Gastroesophageal sphincter (tissue), 4 donors: ENCODE data around the gene HSF4. TPM values are rescaled to one million over a fixed set of nuclear protein-coding genes. Genes with fewer than 3 reads are reported as not detected.

Source experiments
- ATAC-seq: fragments of 150-250 bp; one replicate; pipeline ENCODE4 v1.9.1; 2016; ENCODE audit warnings: mild to moderate bottlenecking, moderate library complexity
- H3K27ac ChIP-seq, 4 donors: fragments of 200-600 bp; sonication (generic) in 3 of 4; 1 replicate in 3 of 4; 2 replicates in 1 of 4; pipeline ENCODE4 v1.5.1; 2016 to 2019
- H3K27me3 ChIP-seq: fragments of 200-600 bp; sonication (generic); one replicate; pipeline ENCODE4 v1.5.1; 2019
- H3K36me3 ChIP-seq, 2 donors: fragments of 200-600 bp; sonication (generic); one replicate each; pipeline ENCODE4 v1.5.1; 2019; ENCODE audit warnings: control low read depth in 1 of 2
- H3K4me1 ChIP-seq, 3 donors: fragments of 200-600 bp; sonication (generic); 1 replicate in 2 of 3; 2 replicates in 1 of 3; pipeline ENCODE4 v1.5.1; 2016 to 2019; ENCODE audit warnings: control low read depth in 2 of 3
- H3K4me3 ChIP-seq, 2 donors: fragments of 200-600 bp; sonication (generic); one replicate each; pipeline ENCODE4 v1.5.1; 2019; ENCODE audit warnings: mild to moderate bottlenecking in 1 of 2, moderate library complexity in 1 of 2
- H3K9me3 ChIP-seq, 3 donors: fragments of 200-600 bp; sonication (generic); one replicate each; pipeline ENCODE4 v1.5.1; 2017 to 2019; ENCODE audit warnings: control low read depth in 2 of 3
- CTCF ChIP-seq, 4 experiments: fragments of 200-600 bp in 2 of 4; fragments of 450-650 bp in 2 of 4; sonication (generic) in 1 of 4; IDR thresholded peaks; one replicate each; pipeline ENCODE4 v1.5.1; 2017 to 2019; ENCODE audit warnings: antibody characterized with exemption in 4 of 4, mild to moderate bottlenecking in 2 of 4, moderate library complexity in 2 of 4
- EP300 ChIP-seq: sonication (generic); formaldehyde crosslinking; IDR thresholded peaks from one replicate; pipeline ENCODE4 v1.6.1; 2017; ENCODE audit warnings: antibody characterized with exemption, mild to moderate bottlenecking
- POLR2A ChIP-seq, 2 donors: fragments of 450-650 bp; IDR thresholded peaks; one replicate each; pipeline ENCODE4 v1.6.1; 2017; ENCODE audit warnings: antibody characterized with exemption in 2 of 2, mild to moderate bottlenecking in 2 of 2, moderate library complexity in 1 of 2
- POLR2AphosphoS5 ChIP-seq: sonication (generic); formaldehyde crosslinking; IDR thresholded peaks from one replicate; pipeline ENCODE4 v1.6.1; 2017; ENCODE audit warnings: antibody characterized with exemption
- WGBS, 2 donors: methylation state at CpG; one replicate each; pipeline ENCODE4 v1.1.5; 2018; ENCODE audit warnings: low coverage in 1 of 2; 5-methylcytosine and 5-hydroxymethylcytosine counted together
- total RNA-seq, 4 donors: library from RNA; depleted of rRNA; stranded (reverse); fragments of >200 nt; gene quantifications; one replicate each; pipeline ENCODE4 v1.1.0, GENCODE V29; 2016

Gene HSF4
- total RNA-seq, 4 donors from 2014 or later, result 7.7 to 110 (median 59.4) TPM

GRCh38 chr16:67185651-67186134 is 21.1 kb downstream of the HSF4 start:
- TF ChIP-seq CTCF (IDR thresholded peaks at IDR 0.05) (no peak), POLR2AphosphoS5 (no peak), POLR2A (IDR thresholded peaks at IDR 0.05) (no peak), EP300 (no peak)
- H3K4me1 ChIP-seq, result peaks cover 0 to 51% (median 21%) of the 10 kb centered on the region in 3 donors
- no peaks in the 10 kb centered on the region for H3K9me3 ChIP-seq
- WGBS, 2 donors, result 11 to 14% methylated on average over 8 to 9 of the region's 12 CpGs
- peak overlapping the region in 1 of 2 donors; percentile 80 for H3K4me3 ChIP-seq
- H3K27me3 ChIP-seq, result no peaks in the 10 kb centered on the region
- ATAC-seq, result no peak
- H3K27ac ChIP-seq, result peak overlapping the region in 2 of 4 donors; percentile 96 to 98
- H3K36me3 ChIP-seq, result no peaks in the 10 kb centered on the region

- no peaks in the 10 kb centered on the region for H3K9me3 ChIP-seq
- no peak overlapping the region for H3K27ac ChIP-seq
- H3K27me3 ChIP-seq, result no peaks in the 10 kb centered on the region
- H3K4me1 ChIP-seq, result peaks cover 0 to 51% (median 21%) of the 10 kb centered on the region in 3 donors
- TF ChIP-seq POLR2A (IDR thresholded peaks at IDR 0.05) (no peak), POLR2AphosphoS5 (no peak), EP300 (no peak), CTCF (IDR thresholded peaks at IDR 0.05) (no peak)
- no peaks in the 10 kb centered on the region for H3K36me3 ChIP-seq
- whole genome bisulfite sequencing, 2 donors, result 20% methylated on average over 2 of the region's 5 CpGs; no CpG with 5 or more reads in 1 of the 2 donors
- ATAC-seq, result no peak
- H3K4me3 ChIP-seq, result no peak overlapping the region
Observed at GRCh38 chr16:67186550-67186950, 22.0 kb downstream of the HSF4 start.

- ATAC-seq, result no peak
- TF ChIP-seq POLR2A (IDR thresholded peaks at IDR 0.05), result no peak
- TF ChIP-seq EP300, result no peak
- 80% methylated on average over 2 of the region's 26 CpGs; no CpG with 5 or more reads in 1 of the 2 donors for WGBS, 2 donors
- Histone ChIP-seq H3K27me3 (no peaks in the 10 kb centered on the region), H3K27ac (no peak overlapping the region), H3K4me3 (no peak overlapping the region), H3K4me1 (peaks cover 0 to 48% (median 24%) of the 10 kb centered on the region in 3 donors), H3K9me3 (no peaks in the 10 kb centered on the region), H3K36me3 (no peaks in the 10 kb centered on the region)
Observed at GRCh38 chr16:67187175-67187890, 22.8 kb downstream of the HSF4 start.

- TF ChIP-seq EP300 (no peak), POLR2AphosphoS5 (no peak), POLR2A (IDR thresholded peaks at IDR 0.05) (no peak), CTCF (IDR thresholded peaks at IDR 0.05) (no peak)
- Histone ChIP-seq H3K4me3 (no peak overlapping the region), H3K9me3 (no peaks in the 10 kb centered on the region), H3K27ac (no peak overlapping the region), H3K36me3 (peaks cover 0 to 3% of the 10 kb centered on the region in 2 donors), H3K27me3 (no peaks in the 10 kb centered on the region), H3K4me1 (peaks cover 0 to 48% (median 32%) of the 10 kb centered on the region in 3 donors)
- ATAC-seq, result no peak
- WGBS, 2 donors, result 70 to 78% methylated on average over 2 of the region's 4 CpGs
Observed at GRCh38 chr16:67188323-67188722, 23.8 kb downstream of the HSF4 start.

GRCh38 chr16:67188798-67189197 is 24.3 kb downstream of the HSF4 start:
- WGBS, 2 donors, result 77% methylated on average over 4 of the region's 15 CpGs; no CpG with 5 or more reads in 1 of the 2 donors

More at GRCh38 chr16:67188798-67189197, 24.3 kb downstream of the HSF4 start:
- Histone ChIP-seq H3K27me3 (no peaks in the 10 kb centered on the region), H3K4me3 (no peak overlapping the region), H3K36me3 (peaks cover 0 to 8% of the 10 kb centered on the region in 2 donors), H3K4me1 (peaks cover 0 to 51% (median 34%) of the 10 kb centered on the region in 3 donors), H3K27ac (no peak overlapping the region), H3K9me3 (no peaks in the 10 kb centered on the region)
- TF ChIP-seq CTCF (IDR thresholded peaks at IDR 0.05) (no peak), POLR2A (IDR thresholded peaks at IDR 0.05) (no peak), POLR2AphosphoS5 (no peak), EP300 (no peak)
- ATAC-seq, result no peak
